IMR-90 (cell line): Measurements from ENCODE around the gene PMF1.

Experiments
- MAZ ChIP-seq: IDR thresholded peaks from 2 replicates; pipeline ENCODE4 v1.6.1; 2012; ENCODE audit warnings: low read depth, mild to moderate bottlenecking, low read length, improper control_type of control experiment, moderate library complexity, borderline replicate concordance
- POLR2A ChIP-seq: IDR thresholded peaks from 2 replicates; pipeline ENCODE4 v1.6.1; 2012; ENCODE audit warnings: mild to moderate bottlenecking, low read depth, low read length
- TF ChIP-seq, protein P1 (sequence below): conservative IDR thresholded peaks from 2 replicates; pipeline ENCODE4 v1.5.1; 2012; ENCODE audit warnings: mild to moderate bottlenecking, low read depth, low read length, improper control_type of control experiment

DNA sequence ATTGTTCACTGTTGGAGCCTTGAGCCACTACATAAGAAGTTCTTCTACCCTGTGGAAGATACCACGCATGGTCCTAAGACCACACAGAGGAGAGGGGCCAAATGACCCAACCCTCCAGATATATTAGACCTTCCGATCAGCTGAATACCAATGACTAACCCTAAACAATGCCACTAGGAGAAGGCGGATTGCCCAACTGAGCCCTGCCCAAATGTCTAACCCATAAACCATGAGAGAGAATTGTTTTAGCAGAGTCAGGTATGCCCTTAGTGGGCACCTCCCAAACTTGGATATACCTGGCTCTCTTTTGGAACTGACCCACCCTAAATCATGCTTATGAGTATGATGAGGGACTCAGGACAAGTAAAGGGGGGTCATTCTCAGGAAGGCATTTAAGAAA, 57.5 kb downstream of the PMF1 start:
- no peak for TF ChIP-seq MAZ
- TF ChIP-seq, protein P1, sequence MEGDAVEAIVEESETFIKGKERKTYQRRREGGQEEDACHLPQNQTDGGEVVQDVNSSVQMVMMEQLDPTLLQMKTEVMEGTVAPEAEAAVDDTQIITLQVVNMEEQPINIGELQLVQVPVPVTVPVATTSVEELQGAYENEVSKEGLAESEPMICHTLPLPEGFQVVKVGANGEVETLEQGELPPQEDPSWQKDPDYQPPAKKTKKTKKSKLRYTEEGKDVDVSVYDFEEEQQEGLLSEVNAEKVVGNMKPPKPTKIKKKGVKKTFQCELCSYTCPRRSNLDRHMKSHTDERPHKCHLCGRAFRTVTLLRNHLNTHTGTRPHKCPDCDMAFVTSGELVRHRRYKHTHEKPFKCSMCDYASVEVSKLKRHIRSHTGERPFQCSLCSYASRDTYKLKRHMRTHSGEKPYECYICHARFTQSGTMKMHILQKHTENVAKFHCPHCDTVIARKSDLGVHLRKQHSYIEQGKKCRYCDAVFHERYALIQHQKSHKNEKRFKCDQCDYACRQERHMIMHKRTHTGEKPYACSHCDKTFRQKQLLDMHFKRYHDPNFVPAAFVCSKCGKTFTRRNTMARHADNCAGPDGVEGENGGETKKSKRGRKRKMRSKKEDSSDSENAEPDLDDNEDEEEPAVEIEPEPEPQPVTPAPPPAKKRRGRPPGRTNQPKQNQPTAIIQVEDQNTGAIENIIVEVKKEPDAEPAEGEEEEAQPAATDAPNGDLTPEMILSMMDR = no peak
- no peak for TF ChIP-seq POLR2A
